ENCODE results near the gene RNF144A. TPM values are rescaled to one million over a fixed set of nuclear protein-coding genes. Genes with fewer than 3 reads are reported as not detected.

RNF144A gene
- total and polyA plus RNA-seq, 10 of the 15 experiments (the other 5 are each of a cell fraction or from before 2014, with no cell fraction given), result 0.02 to 12.1 (median 0.48) TPM; not detected in 1

GRCh38 chr2:6947929-6948676 lies 30.9 kb downstream of the RNF144A start (continued):
- TF ChIP-seq ZBTB40 (IDR thresholded peaks at IDR 0.05; ENCODE audit: borderline replicate concordance) (no peak), IRF3 (IDR thresholded peaks at IDR 0.05) (no peak), ZSCAN29 (IDR thresholded peaks at IDR 0.05) (no peak), ZNF217 (IDR thresholded peaks at IDR 0.05) (no peak), MXI1 (IDR thresholded peaks at IDR 0.05; ENCODE audit: low read depth, low read length) (no peak), ZBTB4 (CRISPR knock-in tag; IDR thresholded peaks at IDR 0.05) (no peak), JUNB (IDR thresholded peaks at IDR 0.05) (no peak), CTCF (IDR thresholded peaks at IDR 0.05 in 2 of 3, conservative IDR thresholded peaks at IDR 0.05 in 1 of 3; ENCODE audit: control insufficient read depth in 2 of 3, extremely low read depth in 1 of 3, insufficient read depth in 1 of 3, low read depth in 3 of 3, low read length in 3 of 3) (no peak), CEBPZ (IDR thresholded peaks at IDR 0.05; ENCODE audit: low read depth, low read length) (no peak), ZBED1 (IDR thresholded peaks at IDR 0.05; ENCODE audit: borderline replicate concordance) (no peak)
